ENCODE results near the gene EPG5.

DNA sequence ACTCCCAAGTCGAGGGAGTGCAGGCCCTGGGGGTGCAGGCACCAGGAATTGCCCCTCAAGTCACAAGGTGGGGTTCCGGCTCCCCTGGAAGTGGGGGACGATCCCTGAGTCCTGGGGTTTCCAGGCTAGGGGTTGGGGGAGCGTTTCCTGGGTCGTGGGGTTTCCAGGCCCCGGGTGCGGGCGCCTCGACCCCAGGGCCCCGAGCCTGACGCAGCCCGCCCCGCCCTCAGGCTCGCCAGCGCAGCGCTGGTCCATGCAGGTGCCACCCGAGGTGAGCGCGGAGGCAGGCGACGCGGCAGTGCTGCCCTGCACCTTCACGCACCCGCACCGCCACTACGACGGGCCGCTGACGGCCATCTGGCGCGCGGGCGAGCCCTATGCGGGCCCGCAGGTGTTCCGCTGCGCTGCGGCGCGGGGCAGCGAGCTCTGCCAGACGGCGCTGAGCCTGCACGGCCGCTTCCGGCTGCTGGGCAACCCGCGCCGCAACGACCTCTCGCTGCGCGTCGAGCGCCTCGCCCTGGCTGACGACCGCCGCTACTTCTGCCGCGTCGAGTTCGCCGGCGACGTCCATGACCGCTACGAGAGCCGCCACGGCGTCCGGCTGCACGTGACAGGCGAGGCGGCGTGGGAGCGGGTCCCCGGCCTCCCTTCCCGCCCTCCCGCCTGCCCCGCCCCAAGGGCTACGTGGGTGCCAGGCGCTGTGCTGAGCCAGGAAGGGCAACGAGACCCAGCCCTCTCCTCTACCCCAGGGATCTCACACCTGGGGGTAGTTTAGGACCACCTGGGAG lies 129.7 kb downstream of the EPG5 start:
- peak in 1 of 4 experiments; percentile 22 for TF ChIP-seq CTCF (IDR thresholded peaks at IDR 0.05)
- no peak for TF ChIP-seq POLR2A (IDR thresholded peaks at IDR 0.05)
